ENCODE data around the gene TRAIP. TPM values are rescaled to one million over a fixed set of nuclear protein-coding genes. Genes with fewer than 3 reads are reported as not detected.
A peak's percentile ranks its signal among the peaks of the same experiment; 100 is the strongest.

TRAIP gene
- total RNA-seq, 1 donor, result 3.0 TPM

- TF ChIP-seq CTCF (IDR thresholded peaks at IDR 0.05; ENCODE audit: insufficient read depth, low read depth, low read length), result peak; percentile 24
- DNase-seq (ENCODE audit: low read depth), result no peak
Observed at GRCh38 chr3:49899815-49900214, 43.5 kb upstream of the TRAIP start.

GRCh38 chr3:49898991-49899390 is 42.6 kb upstream of the TRAIP start:
- no peak overlapping the region for H3K4me3 ChIP-seq (ENCODE audit: low read depth, low read length)
- no peak for TF ChIP-seq CTCF (IDR thresholded peaks at IDR 0.05; ENCODE audit: insufficient read depth, low read depth, low read length)
- DNase-seq (ENCODE audit: low read depth), result no peak

More at GRCh38 chr3:49899815-49900214, 43.5 kb upstream of the TRAIP start:
- no peak overlapping the region for H3K4me3 ChIP-seq (ENCODE audit: low read depth, low read length)

GRCh38 chr3:49896345-49896744 is 40.0 kb upstream of the TRAIP start:
- TF ChIP-seq CTCF (IDR thresholded peaks at IDR 0.05; ENCODE audit: insufficient read depth, low read depth, low read length), result no peak
- DNase-seq (ENCODE audit: low read depth), result no peak

GRCh38 chr3:49895791-49896190 is 39.4 kb upstream of the TRAIP start:
- no peak overlapping the region for H3K4me3 ChIP-seq (ENCODE audit: low read depth, low read length)
- TF ChIP-seq CTCF (IDR thresholded peaks at IDR 0.05; ENCODE audit: insufficient read depth, low read depth, low read length), result no peak
- no peak for DNase-seq (ENCODE audit: low read depth)

More at GRCh38 chr3:49896345-49896744, 40.0 kb upstream of the TRAIP start:
- H3K4me3 ChIP-seq (ENCODE audit: low read depth, low read length), result no peak overlapping the region

- H3K4me3 ChIP-seq (ENCODE audit: low read depth, low read length), result no peak overlapping the region
- no peak for DNase-seq (ENCODE audit: low read depth)
- no peak for TF ChIP-seq CTCF (IDR thresholded peaks at IDR 0.05; ENCODE audit: insufficient read depth, low read depth, low read length)
Observed at GRCh38 chr3:49889296-49889695, 32.9 kb upstream of the TRAIP start.

- no peak for TF ChIP-seq CTCF (IDR thresholded peaks at IDR 0.05; ENCODE audit: insufficient read depth, low read depth, low read length)
- no peak for DNase-seq (ENCODE audit: low read depth)
- H3K4me3 ChIP-seq (ENCODE audit: low read depth, low read length), result no peak overlapping the region
Observed at GRCh38 chr3:49886922-49887265, 30.5 kb upstream of the TRAIP start.

- H3K4me3 ChIP-seq (ENCODE audit: low read depth, low read length), result no peak overlapping the region
- DNase-seq (ENCODE audit: low read depth), result peak; percentile 4
- TF ChIP-seq CTCF (IDR thresholded peaks at IDR 0.05; ENCODE audit: insufficient read depth, low read depth, low read length), result no peak
Observed at GRCh38 chr3:49883998-49884397, 27.6 kb upstream of the TRAIP start.
